SK-N-SH (cell line): ENCODE data around the gene PPAN. TPM values are rescaled to one million over a fixed set of nuclear protein-coding genes. Genes with fewer than 3 reads are reported as not detected.

ENCODE experiments used
- CTCF ChIA-PET: fragments of 300-600, 350-600 bp; formaldehyde crosslinking; extraction: SDS; loops from one replicate; lab custom pipeline; 2021; lab: Yijun Ruan, JAX
- POLR2A ChIA-PET: fragments of 350-600 bp; sonication (Branson Sonifier 250); formaldehyde crosslinking; extraction: SDS; loops from one replicate; lab custom pipeline; 2020; ENCODE audit warnings: antibody characterized with exemption, inconsistent platforms; lab: Yijun Ruan, JAX
- DNase-seq: peaks from one replicate; pipeline ENCODE4 v3.0.0; 2012
- H2AFZ ChIP-seq: fragments of 200-600 bp; sonication (generic); 2 replicates; pipeline ENCODE4 v1.8.1; 2016; ENCODE audit warnings: antibody characterized with exemption, mild to moderate bottlenecking, low read depth
- H3F3A ChIP-seq: fragments of 200-600 bp; sonication (generic); replicated peaks from 2 replicates; pipeline ENCODE3; 2016; ENCODE audit warnings: antibody characterized with exemption, mild to moderate bottlenecking; ENCODE audit not compliant: insufficient read depth
- H3K27ac ChIP-seq, 2 experiments: fragments of 200-500 bp in 1 of 2; fragments of 200-600 bp in 1 of 2; sonication (Bioruptor generic) in 1 of 2; sonication (generic), shearing (Covaris generic) in 1 of 2; 2 replicates each; pipeline versions ENCODE4 v1.5.1 to v1.6.1; 2014 to 2016; ENCODE audit warnings: low read depth in 2 of 2, inconsistent platforms in 1 of 2, low read length in 1 of 2, mild to moderate bottlenecking in 1 of 2, mixed read lengths in 1 of 2
- H3K27me3 ChIP-seq: fragments of 200-600 bp; sonication (generic), shearing (Covaris generic); 2 replicates; pipeline ENCODE4 v1.6.1; 2016; ENCODE audit warnings: mixed run types; ENCODE audit not compliant: insufficient read depth
- H3K36me3 ChIP-seq, 2 experiments: fragments of 200-500 bp in 1 of 2; fragments of 200-600 bp in 1 of 2; sonication (Bioruptor generic) in 1 of 2; sonication (generic) in 1 of 2; replicated peaks in 1 of 2; 2 replicates each; pipeline versions ENCODE3 to v1.5.1; 2014 to 2016; ENCODE audit warnings: low read length in 1 of 2, mild to moderate bottlenecking in 1 of 2; ENCODE audit not compliant: insufficient read depth in 2 of 2, control insufficient read depth in 1 of 2
- H3K4me1 ChIP-seq, 2 experiments: fragments of 200-500 bp in 1 of 2; fragments of 200-600 bp in 1 of 2; sonication (Bioruptor generic) in 1 of 2; sonication (generic), shearing (Covaris generic) in 1 of 2; 2 replicates each; pipeline versions ENCODE4 v1.5.1 to v1.6.1; 2014 to 2016; ENCODE audit warnings: low read depth in 1 of 2, low read length in 1 of 2, mixed run types in 1 of 2; ENCODE audit not compliant: insufficient read depth in 2 of 2, control insufficient read depth in 1 of 2
- H3K4me2 ChIP-seq: fragments of 200-600 bp; sonication (generic), shearing (Covaris generic); 2 replicates; pipeline ENCODE4 v1.6.1; 2017; ENCODE audit warnings: mixed run types
- H3K4me3 ChIP-seq, 2 experiments: fragments of 200-500 bp in 1 of 2; fragments of 200-600 bp in 1 of 2; sonication (Bioruptor generic) in 1 of 2; sonication (generic), shearing (Covaris generic) in 1 of 2; 2 replicates each; pipeline versions ENCODE4 v1.5.1 to v1.8.1; 2014 to 2016; ENCODE audit warnings: low read depth in 2 of 2, inconsistent platforms in 1 of 2, low read length in 1 of 2, mild to moderate bottlenecking in 1 of 2, mixed read lengths in 1 of 2, moderate library complexity in 1 of 2
- H3K79me2 ChIP-seq: fragments of 200-600 bp; sonication (generic); 2 replicates; pipeline ENCODE4 v1.8.1; 2017; ENCODE audit warnings: mild to moderate bottlenecking; ENCODE audit not compliant: insufficient read depth
- H3K9ac ChIP-seq: fragments of 200-600 bp; sonication (generic); 2 replicates; pipeline ENCODE4 v1.6.1; 2017; ENCODE audit warnings: mixed run types
- H3K9me2 ChIP-seq: fragments of 200-600 bp; sonication (generic); 2 replicates; pipeline ENCODE4 v1.6.1; 2017; ENCODE audit warnings: mixed run types
- H3K9me3 ChIP-seq: fragments of 200-600 bp; sonication (generic); 2 replicates; pipeline ENCODE4 v1.6.1; 2017; ENCODE audit warnings: mixed run types, mild to moderate bottlenecking, moderate library complexity
- H4K20me1 ChIP-seq: fragments of 200-600 bp; sonication (generic); 2 replicates; pipeline ENCODE4 v1.6.1; 2017; ENCODE audit warnings: mild to moderate bottlenecking, mixed run types; ENCODE audit not compliant: insufficient read depth
- CHD2 ChIP-seq: fragments of 150-350 bp; IDR thresholded peaks from 2 replicates; pipeline ENCODE4 v1.6.1; 2018; ENCODE audit warnings: low read length; ENCODE audit not compliant: partially characterized antibody
- CTCF ChIP-seq: fragments of 200-600 bp; sonication (generic); IDR thresholded peaks from 2 replicates; pipeline ENCODE4 v1.6.1; 2017; ENCODE audit warnings: antibody characterized with exemption, mild to moderate bottlenecking, moderate library complexity
- ELF1 ChIP-seq: IDR thresholded peaks from 2 replicates; pipeline ENCODE4 v1.4.0; 2012
- EZH2phosphoT487 ChIP-seq: fragments of 200-600 bp; sonication (generic); IDR thresholded peaks from 2 replicates; pipeline ENCODE4 v1.6.1; 2017; ENCODE audit warnings: low read depth, mixed run types, mild to moderate bottlenecking, antibody characterized with exemption, moderate library complexity, borderline replicate concordance
- FOXJ3 ChIP-seq: sonication (generic); formaldehyde crosslinking; IDR thresholded peaks from 2 replicates; pipeline ENCODE4 v1.5.1; 2020; ENCODE audit warnings: mild to moderate bottlenecking, missing genetic modification reagents
- FOXM1 ChIP-seq: IDR thresholded peaks from 2 replicates; pipeline ENCODE4 v1.4.0; 2012; ENCODE audit warnings: low read depth, mild to moderate bottlenecking
- GABPA ChIP-seq: IDR thresholded peaks from 2 replicates; pipeline ENCODE4 v1.4.0; 2012; ENCODE audit warnings: low read depth, mild to moderate bottlenecking
- GATA2 ChIP-seq: sonication (generic); formaldehyde crosslinking; IDR thresholded peaks from 2 replicates; pipeline ENCODE4 v1.5.0; 2020; ENCODE audit warnings: mild to moderate bottlenecking, missing genetic modification reagents
- MAX ChIP-seq: IDR thresholded peaks from 2 replicates; pipeline ENCODE4 v1.4.0; 2012; ENCODE audit warnings: low read depth
- MEF2A ChIP-seq: IDR thresholded peaks from 2 replicates; pipeline ENCODE4 v1.4.0; 2012; ENCODE audit warnings: low read depth, borderline replicate concordance
- MXI1 ChIP-seq: IDR thresholded peaks from 2 replicates; pipeline ENCODE4 v1.6.1; 2012; ENCODE audit warnings: mild to moderate bottlenecking, low read depth, low read length, improper control_type of control experiment
- NFIC ChIP-seq: IDR thresholded peaks from 2 replicates; pipeline ENCODE4 v1.4.0; 2012; ENCODE audit warnings: borderline replicate concordance
- POLR2AphosphoS5 ChIP-seq: IDR thresholded peaks from 2 replicates; pipeline ENCODE4 v1.6.1; 2012; ENCODE audit warnings: low read depth, low read length
- RCOR1 ChIP-seq: fragments of 150-350 bp; IDR thresholded peaks from 2 replicates; pipeline ENCODE4 v1.6.1; 2017; ENCODE audit warnings: antibody characterized with exemption, low read length
- SIN3A ChIP-seq: IDR thresholded peaks from 2 replicates; pipeline ENCODE4 v1.6.1; 2012; ENCODE audit warnings: low read depth, mild to moderate bottlenecking, low read length, moderate library complexity, borderline replicate concordance
- SMC3 ChIP-seq: IDR thresholded peaks from 2 replicates; pipeline ENCODE4 v1.6.1; 2012; ENCODE audit warnings: low read depth, low read length, improper control_type of control experiment
- TEAD4 ChIP-seq: IDR thresholded peaks from 2 replicates; pipeline ENCODE4 v1.4.0; 2012; ENCODE audit warnings: mild to moderate bottlenecking, borderline replicate concordance; ENCODE audit not compliant: insufficient read depth
- USF2 ChIP-seq: fragments of 150-350 bp; IDR thresholded peaks from 2 replicates; pipeline ENCODE4 v1.6.1; 2017; ENCODE audit warnings: antibody characterized with exemption, low read length, low read depth, borderline replicate concordance
- YY1 ChIP-seq: IDR thresholded peaks from 2 replicates; pipeline ENCODE4 v1.4.0; 2012; ENCODE audit warnings: low read depth, mild to moderate bottlenecking
- ZBTB33 ChIP-seq: IDR thresholded peaks from 2 replicates; pipeline ENCODE4 v1.4.0; 2012; ENCODE audit warnings: low read depth, borderline replicate concordance
- WGBS: methylation state at CpG from one replicate; pipeline ENCODE4 v1.1.6; 2017; ENCODE audit warnings: low lambda C conversion rate; 5-methylcytosine and 5-hydroxymethylcytosine counted together
- polyA plus RNA-seq, 3 experiments: library from polyadenylated mRNA; depleted of rRNA; stranded (reverse); fragments of >200 nt; gene quantifications; 2 replicates each; pipeline ENCODE4 v1.2.3, GENCODE V29; 2012

Gene PPAN
- polyA plus RNA-seq, 1 of the 3 experiments (the other 2 are of a cell fraction): 75.6 TPM

GRCh38 chr19:10084803-10085202 is 21.4 kb upstream of the PPAN start:
- ChIA-PET CTCF (interaction anchor here (1.0 to 1.2 kb wide), 3 partner anchors 14 to 165 kb away, joined by 3 to 5 read pairs (median 4); no protein-coding TSS in a partner anchor), POLR2A (no interaction called here)
- WGBS: 56% methylated on average over 3 of the region's 3 CpGs
- Histone ChIP-seq H3K4me3 (no peak overlapping the region), H4K20me1 (no peaks in the 10 kb centered on the region), H3K79me2 (no peaks in the 10 kb centered on the region; the same call in 1 of the 2 replicates), H3K36me3 (no peaks in the 10 kb centered on the region), H3K4me1 (peaks cover 0 to 7% of the 10 kb centered on the region in 2 experiments; a peak in 1 of 4 replicates), H3K9ac (no peak overlapping the region), H3K27me3 (peaks cover 13% of the 10 kb centered on the region), H3K9me2 (no peaks in the 10 kb centered on the region), H3K4me2 (no peak overlapping the region), H3K27ac (no peak overlapping the region), H2AFZ (no peak overlapping the region), H3F3A (peaks cover 5% of the 10 kb centered on the region), H3K9me3 (no peaks in the 10 kb centered on the region)
- no peak for DNase-seq
- TF ChIP-seq GATA2 (CRISPR knock-in tag) (no peak), YY1 (no peak), GABPA (no peak), MEF2A (no peak), SIN3A (no peak), CTCF (no peak)

- no peaks in the 10 kb centered on the region for H3K36me3 ChIP-seq
- H3K79me2 ChIP-seq: no peaks in the 10 kb centered on the region; the same call in 1 of the 2 replicates
- H3F3A ChIP-seq: peaks cover 5% of the 10 kb centered on the region
- DNase-seq: peak; percentile 95
- peaks cover 13% of the 10 kb centered on the region for H3K27me3 ChIP-seq
- H2AFZ ChIP-seq: peak within 1 kb of the TSS; percentile 96
- peak within 1 kb of the TSS; percentile 71 for H3K9ac ChIP-seq
- CTCF ChIA-PET: interaction anchor here (0.6 kb wide), 1 partner anchor 40 kb away, joined by 5 read pairs; no protein-coding TSS in a partner anchor
- peak within 1 kb of the TSS; percentile 82 to 100 for H3K4me3 ChIP-seq
- POLR2A ChIA-PET: no interaction called here
- H3K9me2 ChIP-seq: no peaks in the 10 kb centered on the region
- no peaks in the 10 kb centered on the region for H4K20me1 ChIP-seq
- no peaks in the 10 kb centered on the region for H3K9me3 ChIP-seq
- H3K4me1 ChIP-seq: peaks cover 0 to 7% of the 10 kb centered on the region in 2 experiments; a peak in 1 of 4 replicates
- 11% methylated on average over 18 of the region's 81 CpGs for WGBS
- H3K27ac ChIP-seq: peak within 1 kb of the TSS in 1 of 2 experiments; percentile 66; a peak in 1 of 4 replicates
- peak within 1 kb of the TSS; percentile 90 for H3K4me2 ChIP-seq
- TF ChIP-seq EZH2phosphoT487: no peak
- no peak for TF ChIP-seq USF2
- no peak for TF ChIP-seq MEF2A
- TF ChIP-seq FOXM1: no peak
- TF ChIP-seq MAX: no peak
- TF ChIP-seq GATA2 (CRISPR knock-in tag): no peak
- no peak for TF ChIP-seq SIN3A
- TF ChIP-seq SMC3: no peak
- TF ChIP-seq FOXJ3: no peak
- TF ChIP-seq RCOR1: no peak
- no peak for TF ChIP-seq ZBTB33
- TF ChIP-seq CHD2: no peak
- 0 out of 2 replicates have a peak, but pooled peaks have one; percentile 30 for TF ChIP-seq POLR2AphosphoS5
- TF ChIP-seq TEAD4: no peak
- no peak for TF ChIP-seq MXI1
- TF ChIP-seq NFIC: no peak
- no peak for TF ChIP-seq ELF1
- TF ChIP-seq GABPA: no peak
Observed at GRCh38 chr19:10085641-10086590, 20.2 kb upstream of the PPAN start, which contains the start of gene SHFL. TSS of gene SHFL (plus strand) at chr19:10086317. CDS start at chr19:10086428, 111 bp downstream.
